Fibroblast of lung (primary cell): ENCODE measurements around the gene C17orf67. TPM values are rescaled to one million over a fixed set of nuclear protein-coding genes. Genes with fewer than 3 reads are reported as not detected.
A peak's percentile ranks its signal among the peaks of the same experiment; 100 is the strongest.

ENCODE experiments used
- DNase-seq, 2 donors: peaks; one replicate each; pipeline versions ENCODE4 v3.0.0 to v3.0.0-alpha.2; 2010; ENCODE audit warnings: low read depth in 2 of 2
- H2AFZ ChIP-seq: 2 replicates; pipeline ENCODE4 v1.5.1; 2012; ENCODE audit warnings: low read length, control low read depth, inconsistent platforms
- H3K27ac ChIP-seq: 2 replicates; pipeline ENCODE4 v1.5.1; 2011; ENCODE audit warnings: low read length, control low read depth; ENCODE audit not compliant: insufficient read depth
- H3K27me3 ChIP-seq: 2 replicates; pipeline ENCODE4 v1.5.1; 2011; ENCODE audit warnings: mild to moderate bottlenecking, low read length; ENCODE audit not compliant: control insufficient read depth, insufficient read depth
- H3K36me3 ChIP-seq: 2 replicates; pipeline ENCODE4 v1.5.1; 2011; ENCODE audit warnings: low read length; ENCODE audit not compliant: control insufficient read depth, insufficient read depth
- H3K4me1 ChIP-seq: 2 replicates; pipeline ENCODE4 v1.5.1; 2011; ENCODE audit warnings: low read length; ENCODE audit not compliant: control insufficient read depth, insufficient read depth; ENCODE audit errors: extremely low read depth
- H3K4me2 ChIP-seq: 2 replicates; pipeline ENCODE4 v1.5.1; 2011; ENCODE audit warnings: low read length, control low read depth; ENCODE audit not compliant: insufficient read depth; ENCODE audit errors: extremely low read depth
- H3K4me3 ChIP-seq, 4 experiments: fragments of 200-600 bp in 1 of 4; sonication (generic) in 1 of 4; replicated peaks in 1 of 4; 2 replicates each; pipeline ENCODE4 v1.5.1; 2011 to 2016; ENCODE audit warnings: low read length in 4 of 4, low read depth in 3 of 4, mild to moderate bottlenecking in 3 of 4, control low read depth in 2 of 4, inconsistent platforms in 1 of 4, mixed read lengths in 1 of 4; ENCODE audit not compliant: insufficient read depth in 1 of 4; ENCODE audit errors: control extremely low read depth in 1 of 4
- H3K79me2 ChIP-seq: 2 replicates; pipeline ENCODE4 v1.5.1; 2012; ENCODE audit warnings: mild to moderate bottlenecking, low read length, inconsistent platforms; ENCODE audit not compliant: control insufficient read depth, insufficient read depth
- H3K9ac ChIP-seq: 2 replicates; pipeline ENCODE4 v1.5.1; 2011; ENCODE audit warnings: mild to moderate bottlenecking, low read length, control low read depth; ENCODE audit not compliant: insufficient read depth
- H3K9me3 ChIP-seq: 2 replicates; pipeline ENCODE4 v1.5.1; 2012; ENCODE audit warnings: low read depth, low read length; ENCODE audit not compliant: control insufficient read depth, insufficient read depth
- H4K20me1 ChIP-seq: 2 replicates; pipeline ENCODE4 v1.5.1; 2011; ENCODE audit warnings: low read length; ENCODE audit not compliant: control insufficient read depth, insufficient read depth; ENCODE audit errors: extremely low read depth
- EZH2 ChIP-seq: IDR thresholded peaks from 2 replicates; pipeline ENCODE4 v1.5.1; 2012; ENCODE audit warnings: low read length, control low read depth, mild to moderate bottlenecking; ENCODE audit errors: missing control alignments
- polyA plus RNA-seq, 2 donors: library from polyadenylated mRNA; depleted of rRNA in 1 of 2; stranded (reverse) in 1 of 2; unstranded in 1 of 2; fragments of >200 nt; gene quantifications; 2 replicates each; pipeline ENCODE4 v1.2.1, GENCODE V29; 2011 to 2012; ENCODE audit warnings: missing spikeins in 1 of 2
- total RNA-seq: library from RNA; depleted of rRNA; stranded (reverse); fragments of >200 nt; gene quantifications from 2 replicates; pipeline ENCODE4 v1.2.1, GENCODE V29; 2014
- TF ChIP-seq, protein P1 (sequence below), 2 donors: IDR thresholded peaks in 1 of 2; conservative IDR thresholded peaks in 1 of 2; 1 replicate in 1 of 2; 2 replicates in 1 of 2; pipeline ENCODE4 v1.5.1; 2011 to 2012; ENCODE audit warnings: low read length in 2 of 2, control low read depth in 1 of 2, inconsistent platforms in 1 of 2, low read depth in 1 of 2, mild to moderate bottlenecking in 1 of 2

C17orf67 gene
- total and polyA plus RNA-seq, 2 donors (not counting 1 experiment from before 2014, with no cell fraction given): 0.45 to 1.7 TPM

DNA sequence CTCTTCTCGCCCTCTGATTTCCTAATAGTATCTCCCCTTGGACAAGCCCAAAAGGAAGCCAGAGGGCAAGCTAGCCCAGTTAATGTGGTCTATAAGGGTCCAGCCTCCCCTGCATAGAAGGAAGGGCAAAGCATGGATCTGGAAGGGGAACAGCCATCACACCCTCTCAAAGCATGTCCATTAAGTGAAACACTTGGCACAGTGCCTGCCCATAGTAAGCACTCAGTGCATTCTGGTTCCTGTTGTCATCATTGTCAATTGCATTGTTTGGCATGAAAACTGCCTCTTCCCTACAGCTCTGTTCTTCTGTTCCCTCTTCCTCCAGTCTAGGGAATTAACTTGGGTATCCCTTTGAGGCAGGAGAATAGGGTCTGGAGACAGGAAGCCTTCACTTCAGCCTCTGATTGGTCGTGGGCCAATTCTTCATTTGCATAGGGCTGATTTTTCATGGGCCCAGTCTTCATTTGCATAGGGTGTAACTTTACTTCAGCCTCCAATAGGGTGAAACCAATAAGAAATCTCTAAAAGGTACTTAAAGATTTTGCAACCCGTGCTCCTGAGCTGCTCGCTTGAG is 81.4 kb downstream of the C17orf67 start:
- Histone ChIP-seq H3K4me2 (no peak overlapping the region), H3K4me3 (no peak overlapping the region), H3K4me1 (peaks cover 32% of the 10 kb centered on the region), H4K20me1 (no peaks in the 10 kb centered on the region), H3K9me3 (no peaks in the 10 kb centered on the region), H3K27me3 (no peaks in the 10 kb centered on the region), H3K79me2 (no peaks in the 10 kb centered on the region), H2AFZ (no peak overlapping the region), H3K9ac (no peak overlapping the region), H3K36me3 (no peaks in the 10 kb centered on the region), H3K27ac (no peak overlapping the region)
- DNase-seq: no peak
- no peak for TF ChIP-seq EZH2
- TF ChIP-seq, protein P1, sequence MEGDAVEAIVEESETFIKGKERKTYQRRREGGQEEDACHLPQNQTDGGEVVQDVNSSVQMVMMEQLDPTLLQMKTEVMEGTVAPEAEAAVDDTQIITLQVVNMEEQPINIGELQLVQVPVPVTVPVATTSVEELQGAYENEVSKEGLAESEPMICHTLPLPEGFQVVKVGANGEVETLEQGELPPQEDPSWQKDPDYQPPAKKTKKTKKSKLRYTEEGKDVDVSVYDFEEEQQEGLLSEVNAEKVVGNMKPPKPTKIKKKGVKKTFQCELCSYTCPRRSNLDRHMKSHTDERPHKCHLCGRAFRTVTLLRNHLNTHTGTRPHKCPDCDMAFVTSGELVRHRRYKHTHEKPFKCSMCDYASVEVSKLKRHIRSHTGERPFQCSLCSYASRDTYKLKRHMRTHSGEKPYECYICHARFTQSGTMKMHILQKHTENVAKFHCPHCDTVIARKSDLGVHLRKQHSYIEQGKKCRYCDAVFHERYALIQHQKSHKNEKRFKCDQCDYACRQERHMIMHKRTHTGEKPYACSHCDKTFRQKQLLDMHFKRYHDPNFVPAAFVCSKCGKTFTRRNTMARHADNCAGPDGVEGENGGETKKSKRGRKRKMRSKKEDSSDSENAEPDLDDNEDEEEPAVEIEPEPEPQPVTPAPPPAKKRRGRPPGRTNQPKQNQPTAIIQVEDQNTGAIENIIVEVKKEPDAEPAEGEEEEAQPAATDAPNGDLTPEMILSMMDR (conservative IDR thresholded peaks at IDR 0.05 in 1 of 2, IDR thresholded peaks at IDR 0.05 in 1 of 2; ENCODE audit: low read depth in 1 of 2, low read length in 2 of 2): no peak

DNA sequence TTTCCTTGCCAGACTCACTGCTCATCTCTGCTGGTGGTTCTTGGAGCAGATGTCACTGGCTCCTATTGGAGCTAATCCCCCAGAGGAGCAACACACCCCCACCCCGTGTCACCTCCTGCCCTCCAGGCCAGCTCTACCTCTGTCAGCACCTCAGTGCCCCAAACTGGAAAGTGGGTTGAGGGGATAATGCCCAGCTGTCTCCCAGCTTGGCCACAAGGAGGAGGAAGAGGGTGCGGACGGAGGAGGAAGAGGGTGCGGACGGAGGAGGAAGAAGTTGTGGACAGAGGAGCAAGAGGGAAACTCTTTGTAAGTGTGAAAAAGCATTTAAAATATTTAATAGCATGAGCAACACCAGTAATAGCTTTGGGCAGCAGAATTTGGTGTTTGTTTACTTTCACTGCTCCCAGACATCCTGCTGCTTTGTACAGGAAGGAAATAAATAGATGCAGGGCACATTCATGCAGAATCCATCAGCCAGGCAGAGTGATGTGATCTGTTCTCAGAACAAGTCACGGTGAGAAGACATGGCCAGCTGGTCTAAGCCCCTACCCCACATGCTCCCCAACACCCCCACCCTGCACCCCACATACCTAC is 82.5 kb downstream of the C17orf67 start:
- DNase-seq: no peak
- peaks cover 27% of the 10 kb centered on the region for H3K4me1 ChIP-seq
- H4K20me1 ChIP-seq: no peaks in the 10 kb centered on the region
- no peak overlapping the region for H3K4me3 ChIP-seq
- no peak overlapping the region for H3K27ac ChIP-seq
- no peaks in the 10 kb centered on the region for H3K79me2 ChIP-seq
- no peak overlapping the region for H3K4me2 ChIP-seq
- TF ChIP-seq, protein P1 (conservative IDR thresholded peaks at IDR 0.05 in 1 of 2, IDR thresholded peaks at IDR 0.05 in 1 of 2; ENCODE audit: low read depth in 1 of 2, low read length in 2 of 2): no peak
- TF ChIP-seq EZH2: no peak
- H2AFZ ChIP-seq: no peak overlapping the region
- no peaks in the 10 kb centered on the region for H3K36me3 ChIP-seq
- H3K9ac ChIP-seq: no peak overlapping the region
- no peaks in the 10 kb centered on the region for H3K27me3 ChIP-seq
- no peaks in the 10 kb centered on the region for H3K9me3 ChIP-seq

DNA sequence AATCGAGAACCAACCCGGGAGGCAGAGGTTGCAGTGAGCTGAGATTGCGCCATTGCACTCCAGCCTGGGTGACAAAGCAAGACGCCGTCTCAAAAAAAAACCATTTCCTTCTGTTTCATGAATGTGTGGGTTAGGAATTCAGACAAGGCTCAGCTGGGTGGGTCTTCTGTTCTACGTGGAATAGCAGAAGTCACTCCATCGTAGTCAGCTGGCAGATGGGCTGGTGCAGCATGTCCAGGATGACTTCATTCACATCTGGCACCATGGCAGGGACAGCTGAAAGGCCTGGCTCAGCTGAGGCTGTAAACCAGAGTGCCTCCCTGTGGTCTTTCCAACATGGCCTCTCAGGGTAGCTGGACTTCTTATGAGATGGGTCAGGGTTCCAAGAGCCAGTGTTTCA is 89.0 kb downstream of the C17orf67 start:
- no peaks in the 10 kb centered on the region for H3K27me3 ChIP-seq
- H3K4me3 ChIP-seq: no peak overlapping the region
- H3K9me3 ChIP-seq: no peaks in the 10 kb centered on the region
- no peak for TF ChIP-seq EZH2
- H2AFZ ChIP-seq: no peak overlapping the region
- no peak overlapping the region for H3K27ac ChIP-seq
- H3K9ac ChIP-seq: no peak overlapping the region
- peak in 1 of 2 donors; percentile 6 for DNase-seq
- H4K20me1 ChIP-seq: no peaks in the 10 kb centered on the region
- H3K36me3 ChIP-seq: no peaks in the 10 kb centered on the region
- no peak overlapping the region for H3K4me2 ChIP-seq
- H3K79me2 ChIP-seq: no peaks in the 10 kb centered on the region
- peaks cover under 1% of the 10 kb centered on the region for H3K4me1 ChIP-seq
